ENCODE data around the gene INTS7. TPM values are rescaled to one million over a fixed set of nuclear protein-coding genes. Genes with fewer than 3 reads are reported as not detected.
A peak's percentile ranks its signal among the peaks of the same experiment; 100 is the strongest.

The INTS7 gene
- total RNA-seq, 3 donors from 2014 or later, result 6.6 to 16.7 (median 10.8) TPM

- H3K4me3 ChIP-seq, result no peak overlapping the region
- H3K27me3 ChIP-seq, result no peaks in the 10 kb centered on the region
- intact Hi-C loops (cut with DNase I; ENCODE audit: low total_unique reads), result no loop called here
- H3K4me1 ChIP-seq, result no peaks in the 10 kb centered on the region
- DNase-seq (ENCODE audit: low spot score in 2 of 2), result no peak
- H3K27ac ChIP-seq, result no peak overlapping the region
- no peak for TF ChIP-seq POLR2AphosphoS5 (IDR thresholded peaks at IDR 0.05)
- H3K36me3 ChIP-seq, result no peaks in the 10 kb centered on the region
- no peaks in the 10 kb centered on the region for H3K9me3 ChIP-seq
Observed at GRCh38 chr1:212067787-212068186, 32.4 kb upstream of the INTS7 start.

- H3K4me3 ChIP-seq, result no peak overlapping the region
- H3K27ac ChIP-seq, result no peak overlapping the region
- intact Hi-C loops (cut with DNase I; ENCODE audit: low total_unique reads), result no loop called here
- DNase-seq (ENCODE audit: low spot score in 2 of 2), result no peak
- no peaks in the 10 kb centered on the region for H3K27me3 ChIP-seq
- H3K9me3 ChIP-seq, result no peaks in the 10 kb centered on the region
- TF ChIP-seq POLR2AphosphoS5 (IDR thresholded peaks at IDR 0.05) (no peak), CTCF (IDR thresholded peaks at IDR 0.05) (peak; percentile 58 to 72 (median 66))
- no peaks in the 10 kb centered on the region for H3K4me1 ChIP-seq
- H3K36me3 ChIP-seq, result no peaks in the 10 kb centered on the region
Observed at GRCh38 chr1:212062832-212063438, 27.6 kb upstream of the INTS7 start.

GRCh38 chr1:212060632-212061472, 25.5 kb upstream of the INTS7 start:
- DNase-seq (ENCODE audit: low spot score in 2 of 2), result no peak
- no peak for TF ChIP-seq POLR2AphosphoS5 (IDR thresholded peaks at IDR 0.05)
- TF ChIP-seq POLR2A (IDR thresholded peaks at IDR 0.05), result no peak
- TF ChIP-seq CTCF (IDR thresholded peaks at IDR 0.05), result no peak
- H3K4me1 ChIP-seq, result no peaks in the 10 kb centered on the region
- intact Hi-C loops (cut with DNase I; ENCODE audit: low total_unique reads), result no loop called here
- no peaks in the 10 kb centered on the region for H3K27me3 ChIP-seq
- no peaks in the 10 kb centered on the region for H3K9me3 ChIP-seq
- no peaks in the 10 kb centered on the region for H3K36me3 ChIP-seq
- H3K27ac ChIP-seq, result no peak overlapping the region
- no peak overlapping the region for H3K4me3 ChIP-seq

GRCh38 chr1:212055333-212055732, 20.0 kb upstream of the INTS7 start:
- H3K27ac ChIP-seq, result no peak overlapping the region
- no peaks in the 10 kb centered on the region for H3K27me3 ChIP-seq
- TF ChIP-seq POLR2AphosphoS5 (IDR thresholded peaks at IDR 0.05) (no peak), POLR2A (IDR thresholded peaks at IDR 0.05) (no peak), CTCF (IDR thresholded peaks at IDR 0.05) (no peak)
- DNase-seq (ENCODE audit: low spot score in 2 of 2), result no peak
- H3K9me3 ChIP-seq, result no peaks in the 10 kb centered on the region
- H3K4me1 ChIP-seq, result no peaks in the 10 kb centered on the region
- H3K36me3 ChIP-seq, result no peaks in the 10 kb centered on the region
- intact Hi-C loops (cut with DNase I; ENCODE audit: low total_unique reads), result no loop called here
- H3K4me3 ChIP-seq, result no peak overlapping the region

GRCh38 chr1:212053993-212054392, 18.6 kb upstream of the INTS7 start:
- H3K4me3 ChIP-seq, result no peak overlapping the region
- intact Hi-C loops (cut with DNase I; ENCODE audit: low total_unique reads), result no loop called here
- TF ChIP-seq POLR2A (IDR thresholded peaks at IDR 0.05), result no peak
- no peak for TF ChIP-seq CTCF (IDR thresholded peaks at IDR 0.05)
- TF ChIP-seq POLR2AphosphoS5 (IDR thresholded peaks at IDR 0.05), result no peak
- no peaks in the 10 kb centered on the region for H3K36me3 ChIP-seq
- no peak overlapping the region for H3K27ac ChIP-seq
- H3K9me3 ChIP-seq, result no peaks in the 10 kb centered on the region
- H3K4me1 ChIP-seq, result no peaks in the 10 kb centered on the region
- DNase-seq (ENCODE audit: low spot score in 2 of 2), result no peak
- no peaks in the 10 kb centered on the region for H3K27me3 ChIP-seq

Measured in breast epithelium (tissue), 4 donors.